ENCODE data around the gene CTSA.

CTSA gene

GRCh38 chr20:45940469-45940868 is 49.3 kb downstream of the CTSA start:
- no peak for DNase-seq (ENCODE audit: low spot score)

- no peak for DNase-seq (ENCODE audit: low spot score)
These were observed 52.5 kb downstream of the CTSA start for GRCh38 chr20:45943613-45944012.

GRCh38 chr20:45944151-45944964 is 53.2 kb downstream of the CTSA start:
- no peak for DNase-seq (ENCODE audit: low spot score)

- DNase-seq (ENCODE audit: low spot score), result no peak
These were observed 54.0 kb downstream of the CTSA start for GRCh38 chr20:45944965-45945677.

GRCh38 chr20:45945678-45946148 is 54.6 kb downstream of the CTSA start:
- DNase-seq (ENCODE audit: low spot score), result no peak

GRCh38 chr20:45946149-45946970 is 55.2 kb downstream of the CTSA start:
- no peak for DNase-seq (ENCODE audit: low spot score)

- no peak for DNase-seq (ENCODE audit: low spot score)
These were observed 56.2 kb downstream of the CTSA start for GRCh38 chr20:45947110-45947866.

- DNase-seq (ENCODE audit: low spot score), result no peak
These were observed 57.2 kb downstream of the CTSA start for GRCh38 chr20:45948261-45948733.

Measured in kidney capillary endothelial cell (primary cell).